ENCODE data around the gene TMA7B. TPM values are rescaled to one million over a fixed set of nuclear protein-coding genes. Genes with fewer than 3 reads are reported as not detected.

Gene TMA7B
- total RNA-seq, result 0.47 TPM

GRCh38 chr22:39959640-39960447, at the start of gene TMA7B:
TMA7B (plus strand) TSS chr22:39960397; CDS start chr22:39964375, 3,978 bp downstream.
- DNase-seq (ENCODE audit: low spot score), result no peak

- no peak for DNase-seq (ENCODE audit: low spot score)
Measured at GRCh38 chr22:39910876-39911613, 49.2 kb upstream of the TMA7B start.

- DNase-seq (ENCODE audit: low spot score), result no peak
Measured at GRCh38 chr22:39913321-39913720, 46.9 kb upstream of the TMA7B start.

GRCh38 chr22:39913886-39914285, 46.3 kb upstream of the TMA7B start:
- no peak for DNase-seq (ENCODE audit: low spot score)

GRCh38 chr22:39914584-39914983, 45.6 kb upstream of the TMA7B start:
- no peak for DNase-seq (ENCODE audit: low spot score)

- no peak for DNase-seq (ENCODE audit: low spot score)
Measured at GRCh38 chr22:39915295-39915726, 44.9 kb upstream of the TMA7B start.

GRCh38 chr22:39916496-39916895, 43.7 kb upstream of the TMA7B start:
- DNase-seq (ENCODE audit: low spot score), result no peak

- DNase-seq (ENCODE audit: low spot score), result no peak
Measured at GRCh38 chr22:39917197-39917643, 43.0 kb upstream of the TMA7B start.

- no peak for DNase-seq (ENCODE audit: low spot score)
Measured at GRCh38 chr22:39917776-39918495, 42.3 kb upstream of the TMA7B start.

- no peak for DNase-seq (ENCODE audit: low spot score)
Measured at GRCh38 chr22:39920134-39920743, 40.0 kb upstream of the TMA7B start.

GRCh38 chr22:39923696-39924095, 36.5 kb upstream of the TMA7B start:
- no peak for DNase-seq (ENCODE audit: low spot score)

GRCh38 chr22:39924286-39924685, 35.9 kb upstream of the TMA7B start:
- no peak for DNase-seq (ENCODE audit: low spot score)

- DNase-seq (ENCODE audit: low spot score), result no peak
Measured at GRCh38 chr22:39925273-39925672, 34.9 kb upstream of the TMA7B start.

- DNase-seq (ENCODE audit: low spot score), result no peak
Measured at GRCh38 chr22:39925909-39926679, 34.1 kb upstream of the TMA7B start.

- no peak for DNase-seq (ENCODE audit: low spot score)
Measured at GRCh38 chr22:39926753-39927152, 33.4 kb upstream of the TMA7B start.

GRCh38 chr22:39927544-39927943, 32.7 kb upstream of the TMA7B start:
- DNase-seq (ENCODE audit: low spot score), result no peak

GRCh38 chr22:39928536-39929520, 31.4 kb upstream of the TMA7B start:
- DNase-seq (ENCODE audit: low spot score), result no peak

- no peak for DNase-seq (ENCODE audit: low spot score)
Measured at GRCh38 chr22:39931251-39931650, 28.9 kb upstream of the TMA7B start.

GRCh38 chr22:39932166-39932565, 28.0 kb upstream of the TMA7B start:
- DNase-seq (ENCODE audit: low spot score), result no peak

Data from ureter (tissue), 1 donor.